Activated CD8-positive, alpha-beta memory T cell treated with anti-CD3 and anti-CD28 coated beads for 48 hours (primary cell): ENCODE measurements around the gene DLL4.

ENCODE experiments used
- DNase-seq, 3 experiments: peaks; one replicate each; pipeline ENCODE4 v3.0.0-alpha.2; 2020; ENCODE audit warnings: low read depth in 2 of 3, low spot score in 2 of 3

Gene DLL4

DNA sequence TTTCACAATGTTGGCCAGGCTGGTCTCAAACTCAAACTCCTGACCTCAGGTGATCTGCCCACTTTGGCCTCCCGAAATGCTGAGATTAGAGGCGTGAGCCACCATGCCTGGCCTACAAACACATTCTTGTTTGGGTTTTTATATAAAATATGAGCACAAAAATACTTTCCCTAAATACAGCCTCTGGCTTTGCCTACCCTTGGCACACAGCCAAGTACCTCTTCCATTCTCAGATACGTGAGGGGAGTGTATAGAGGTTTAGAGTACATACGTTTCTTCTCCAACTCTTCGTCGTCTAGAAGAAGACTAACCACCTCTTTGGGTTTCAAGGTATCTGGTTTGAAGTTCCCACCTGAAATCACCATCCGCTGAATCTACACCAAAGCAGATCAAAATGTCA, 57.7 kb downstream of the DLL4 start:
- no peak for DNase-seq

DNA sequence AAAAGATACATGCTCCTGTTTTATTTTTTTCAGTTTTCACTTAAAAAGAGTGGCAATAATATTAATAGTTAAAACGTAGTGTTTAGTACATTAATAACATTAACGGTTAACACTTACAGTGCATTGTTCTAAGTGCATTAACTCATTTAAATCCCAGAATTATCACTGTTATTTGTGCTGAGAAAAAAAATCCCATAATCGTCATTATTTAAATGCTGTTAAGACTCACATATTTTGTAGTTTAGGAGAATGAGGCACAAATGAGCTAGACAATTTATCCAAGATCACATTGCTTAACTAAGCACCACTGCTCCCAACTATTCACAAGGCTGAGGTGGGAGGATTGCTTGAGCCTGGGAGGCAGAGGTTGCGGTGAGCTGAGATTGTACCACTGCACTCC, 59.0 kb downstream of the DLL4 start:
- DNase-seq: no peak
